ENCODE measurements around the gene PSAP.
"Not testable (repeated sequence)": the region's sequence is repeated elsewhere in the genome, so short reads cannot be mapped to it uniquely, and the experiment has no call there.

The PSAP gene

GRCh38 chr10:71881647-71882355 lies 30.8 kb upstream of the PSAP start:
- no peak overlapping the region for H3K27ac Mint-ChIP-seq
- H3K36me3 Mint-ChIP-seq (ENCODE audit: insufficient read depth), result no peaks in the 10 kb centered on the region
- peaks cover 0 to 9% of the 10 kb centered on the region in 2 donors for H3K27me3 Mint-ChIP-seq
- ATAC-seq (replicated peaks) (no peak), DNase-seq (no peak)
- no peaks in the 10 kb centered on the region for H3K9me3 Mint-ChIP-seq
- H3K4me3 Mint-ChIP-seq, result no peak overlapping the region
- no peaks in the 10 kb centered on the region for H3K4me1 Mint-ChIP-seq (ENCODE audit: low read depth in 2 of 2)

GRCh38 chr10:71881307-71881624 lies 30.2 kb upstream of the PSAP start:
- not testable (repeated sequence) for H3K27ac Mint-ChIP-seq; ATAC-seq (replicated peaks); DNase-seq; H3K36me3 Mint-ChIP-seq (ENCODE audit: insufficient read depth); H3K9me3 Mint-ChIP-seq; H3K4me3 Mint-ChIP-seq; H3K27me3 Mint-ChIP-seq; H3K4me1 Mint-ChIP-seq (ENCODE audit: low read depth in 2 of 2)

GRCh38 chr10:71880425-71881306 lies 29.6 kb upstream of the PSAP start:
- Mint-ChIP-seq H3K27me3 (peaks cover 0 to 8% of the 10 kb centered on the region in 2 donors), H3K36me3 (ENCODE audit: insufficient read depth) (no peaks in the 10 kb centered on the region), H3K4me3 (no peak overlapping the region), H3K9me3 (no peaks in the 10 kb centered on the region), H3K4me1 (ENCODE audit: low read depth in 2 of 2) (no peaks in the 10 kb centered on the region), H3K27ac (no peak overlapping the region)
- no peak for ATAC-seq (replicated peaks)
- DNase-seq, result no peak

- H3K4me1 Mint-ChIP-seq (ENCODE audit: low read depth in 2 of 2), result peaks cover 0 to 2% of the 10 kb centered on the region in 2 donors
- no peak overlapping the region for H3K27ac Mint-ChIP-seq
- H3K27me3 Mint-ChIP-seq, result no peaks in the 10 kb centered on the region
- H3K4me3 Mint-ChIP-seq, result no peak overlapping the region
- peak; percentile 50 for ATAC-seq (replicated peaks)
- no peaks in the 10 kb centered on the region for H3K36me3 Mint-ChIP-seq (ENCODE audit: insufficient read depth)
- no peaks in the 10 kb centered on the region for H3K9me3 Mint-ChIP-seq
- no peak for DNase-seq
Observed at GRCh38 chr10:71878327-71879034, 27.4 kb upstream of the PSAP start.

- Mint-ChIP-seq H3K27ac (no peak overlapping the region), H3K9me3 (no peaks in the 10 kb centered on the region), H3K36me3 (ENCODE audit: insufficient read depth) (no peaks in the 10 kb centered on the region), H3K27me3 (no peaks in the 10 kb centered on the region), H3K4me1 (ENCODE audit: low read depth in 2 of 2) (peaks cover 0 to 2% of the 10 kb centered on the region in 2 donors), H3K4me3 (no peak overlapping the region)
- no peak for ATAC-seq (replicated peaks)
- no peak for DNase-seq
Observed at GRCh38 chr10:71877821-71878220, 26.8 kb upstream of the PSAP start.

GRCh38 chr10:71874680-71875354 lies 23.8 kb upstream of the PSAP start:
- not testable (repeated sequence) for H3K4me3 Mint-ChIP-seq; DNase-seq; H3K27ac Mint-ChIP-seq; H3K36me3 Mint-ChIP-seq (ENCODE audit: insufficient read depth); H3K4me1 Mint-ChIP-seq (ENCODE audit: low read depth in 2 of 2); H3K9me3 Mint-ChIP-seq; ATAC-seq (replicated peaks); H3K27me3 Mint-ChIP-seq

- Mint-ChIP-seq H3K36me3 (ENCODE audit: insufficient read depth) (no peaks in the 10 kb centered on the region), H3K4me1 (ENCODE audit: low read depth in 2 of 2) (peaks cover 0 to 2% of the 10 kb centered on the region in 2 donors), H3K9me3 (no peaks in the 10 kb centered on the region), H3K4me3 (no peak overlapping the region), H3K27me3 (no peaks in the 10 kb centered on the region), H3K27ac (no peak overlapping the region)
- ATAC-seq (replicated peaks) (no peak), DNase-seq (no peak)
Observed at GRCh38 chr10:71873582-71874211, 22.6 kb upstream of the PSAP start.

GRCh38 chr10:71869601-71870000 lies 18.6 kb upstream of the PSAP start:
- H3K4me1 Mint-ChIP-seq (ENCODE audit: low read depth in 2 of 2); ATAC-seq (replicated peaks); H3K4me3 Mint-ChIP-seq; H3K9me3 Mint-ChIP-seq; H3K36me3 Mint-ChIP-seq (ENCODE audit: insufficient read depth); H3K27me3 Mint-ChIP-seq; H3K27ac Mint-ChIP-seq; DNase-seq: not testable (repeated sequence)

- Mint-ChIP-seq H3K4me3 (no peak overlapping the region), H3K27ac (no peak overlapping the region), H3K27me3 (peaks cover 0 to 7% of the 10 kb centered on the region in 2 donors), H3K9me3 (no peaks in the 10 kb centered on the region), H3K4me1 (ENCODE audit: low read depth in 2 of 2) (no peaks in the 10 kb centered on the region), H3K36me3 (ENCODE audit: insufficient read depth) (no peaks in the 10 kb centered on the region)
- DNase-seq, result no peak
- ATAC-seq (replicated peaks), result no peak
Observed at GRCh38 chr10:71868192-71868697, 17.2 kb upstream of the PSAP start.

GRCh38 chr10:71865561-71866041 lies 14.6 kb upstream of the PSAP start:
- no peak overlapping the region for H3K27ac Mint-ChIP-seq
- no peak for ATAC-seq (replicated peaks)
- H3K9me3 Mint-ChIP-seq, result no peaks in the 10 kb centered on the region
- H3K27me3 Mint-ChIP-seq, result peaks cover 0 to 7% of the 10 kb centered on the region in 2 donors
- no peak for DNase-seq
- no peak overlapping the region for H3K4me3 Mint-ChIP-seq
- H3K4me1 Mint-ChIP-seq (ENCODE audit: low read depth in 2 of 2), result no peaks in the 10 kb centered on the region
- no peaks in the 10 kb centered on the region for H3K36me3 Mint-ChIP-seq (ENCODE audit: insufficient read depth)

- Mint-ChIP-seq H3K27ac (no peak overlapping the region), H3K4me1 (ENCODE audit: low read depth in 2 of 2) (no peaks in the 10 kb centered on the region), H3K9me3 (no peaks in the 10 kb centered on the region), H3K36me3 (ENCODE audit: insufficient read depth) (no peaks in the 10 kb centered on the region), H3K27me3 (peaks cover 0 to 7% of the 10 kb centered on the region in 2 donors), H3K4me3 (no peak overlapping the region)
- ATAC-seq (replicated peaks), result no peak
- no peak for DNase-seq
Observed at GRCh38 chr10:71864911-71865361, 13.9 kb upstream of the PSAP start.

- no peak for DNase-seq
- Mint-ChIP-seq H3K27me3 (peaks cover 0 to 8% of the 10 kb centered on the region in 2 donors), H3K36me3 (ENCODE audit: insufficient read depth) (no peaks in the 10 kb centered on the region), H3K4me1 (ENCODE audit: low read depth in 2 of 2) (no peaks in the 10 kb centered on the region), H3K9me3 (no peaks in the 10 kb centered on the region), H3K4me3 (no peak overlapping the region), H3K27ac (no peak overlapping the region)
- no peak for ATAC-seq (replicated peaks)
Observed at GRCh38 chr10:71863203-71863602, 12.2 kb upstream of the PSAP start.

All from effector memory CD8-positive, alpha-beta T cell (primary cell).